HepG2 (cell line): ENCODE results near the gene MLC1. TPM values are rescaled to one million over a fixed set of nuclear protein-coding genes. Genes with fewer than 3 reads are reported as not detected.

Experiments
- ATAC-seq: fragments of 200-7000 bp; cut with Tn5 transposase; 3 replicates; pipeline ENCODE4 v1.9.1; 2020; ENCODE audit warnings: mild to moderate bottlenecking, moderate library complexity
- BruUV-seq: library from RNA; stranded (reverse); fragments of 400-500 nt; replicated peaks from 2 replicates; lab custom pipeline; 2021; lab: Mats Ljungman, UMichigan
- CTCF ChIA-PET: fragments of 300-600 bp; formaldehyde crosslinking; extraction: SDS; loops from one replicate; lab custom pipeline; 2021; ENCODE audit warnings: low total read pairs, inconsistent platforms, low intra/inter-chr PET ratio; lab: Yijun Ruan, JAX
- POLR2A ChIA-PET: fragments of 350-600 bp; sonication (Branson Sonifier 250); formaldehyde crosslinking; loops from one replicate; lab custom pipeline; 2020; ENCODE audit warnings: antibody characterized with exemption, inconsistent platforms; lab: Yijun Ruan, JAX
- DNase-seq: peaks from one replicate; pipeline ENCODE4 v3.0.0-alpha.2; 2015; ENCODE audit warnings: low spot score
- FAIRE-seq: peaks from 3 replicates; lab custom pipeline; 2011; peaks lifted over from hg19 to GRCh38; lab: Jason Lieb, UNC
- H2AFZ ChIP-seq: one replicate; pipeline ENCODE4 v1.6.1; 2011; ENCODE audit warnings: low read length, inconsistent platforms
- H3K27ac ChIP-seq: fragments of 300-600 bp; 3 replicates; pipeline ENCODE4 v1.8.0; 2011; ENCODE audit warnings: mixed run types, mild to moderate bottlenecking, mixed read lengths, low read length, inconsistent platforms; ENCODE audit not compliant: insufficient read depth; ENCODE audit errors: extremely low read length
- H3K27me3 ChIP-seq, 2 experiments: fragments of 200-600 bp in 1 of 2; 2 replicates in 1 of 2; 3 replicates in 1 of 2; pipeline versions ENCODE4 v1.6.0 to v1.8.0; 2011; ENCODE audit warnings: low read length in 2 of 2, mild to moderate bottlenecking in 2 of 2, moderate library complexity in 2 of 2, inconsistent platforms in 1 of 2; ENCODE audit not compliant: insufficient read depth in 2 of 2, control insufficient read depth in 1 of 2
- H3K36me3 ChIP-seq, 2 experiments: fragments of 200-600 bp in 1 of 2; replicated peaks in 1 of 2; 2 replicates in 1 of 2; 3 replicates in 1 of 2; pipeline versions ENCODE4 v1.5.1 to v1.8.0; 2011; ENCODE audit warnings: low read length in 2 of 2, inconsistent platforms in 1 of 2; ENCODE audit not compliant: insufficient read depth in 2 of 2, control insufficient read depth in 1 of 2
- H3K4me1 ChIP-seq: 2 replicates; pipeline ENCODE4 v1.5.1; 2012; ENCODE audit warnings: low read length, inconsistent platforms; ENCODE audit not compliant: insufficient read depth
- H3K4me2 ChIP-seq: 2 replicates; pipeline ENCODE4 v1.6.0; 2011; ENCODE audit warnings: low read depth, low read length, inconsistent platforms
- H3K4me3 ChIP-seq, 3 experiments: fragments of 200-600 bp in 1 of 3; sonication (generic), shearing (Covaris generic) in 1 of 3; replicated peaks in 1 of 3; 2 replicates each; pipeline ENCODE4 v1.5.1; 2011 to 2016; ENCODE audit warnings: low read length in 3 of 3, inconsistent platforms in 2 of 3, low read depth in 2 of 3, mild to moderate bottlenecking in 2 of 3, control low read depth in 1 of 3, mixed read lengths in 1 of 3; ENCODE audit not compliant: insufficient read depth in 1 of 3
- H3K79me2 ChIP-seq: one replicate; pipeline ENCODE4 v1.6.1; 2011; ENCODE audit warnings: low read length, inconsistent platforms; ENCODE audit not compliant: insufficient read depth
- H3K9ac ChIP-seq: 2 replicates; pipeline ENCODE4 v1.6.0; 2011; ENCODE audit warnings: mild to moderate bottlenecking, low read depth, low read length, inconsistent platforms; ENCODE audit not compliant: insufficient read depth
- H3K9me3 ChIP-seq: 2 replicates; pipeline ENCODE4 v1.5.1; 2012; ENCODE audit warnings: mild to moderate bottlenecking, low read length
- H4K20me1 ChIP-seq: 2 replicates; pipeline ENCODE4 v1.6.0; 2011; ENCODE audit warnings: inconsistent platforms, mild to moderate bottlenecking, low read length, moderate library complexity; ENCODE audit not compliant: insufficient read depth
- ETS1 ChIP-seq: sonication (generic); formaldehyde crosslinking; IDR thresholded peaks from 2 replicates; pipeline ENCODE4 v1.4.0; 2020; ENCODE audit warnings: missing genetic modification reagents
- ETV6 ChIP-seq: sonication (generic); formaldehyde crosslinking; conservative IDR thresholded peaks from 2 replicates; pipeline ENCODE4 v1.4.0; 2020; ENCODE audit warnings: missing genetic modification reagents
- FOXA3 ChIP-seq: IDR thresholded peaks from 2 replicates; pipeline ENCODE4 v1.6.1; 2016; ENCODE audit warnings: missing genetic modification reagents, missing compliant biosample characterization
- GLI4 ChIP-seq: sonication (generic); formaldehyde crosslinking; IDR thresholded peaks from 2 replicates; pipeline ENCODE4 v1.5.1; 2020; ENCODE audit warnings: missing genetic modification reagents, mild to moderate bottlenecking, moderate library complexity, borderline replicate concordance
- NFE2 ChIP-seq: sonication (generic); formaldehyde crosslinking; IDR thresholded peaks from 2 replicates; pipeline ENCODE4 v1.4.0; 2020; ENCODE audit warnings: missing genetic modification reagents
- RCOR2 ChIP-seq: IDR thresholded peaks from 2 replicates; pipeline ENCODE4 v1.6.1; 2016; ENCODE audit warnings: missing biosample characterization, missing genetic modification reagents
- RFX3 ChIP-seq: IDR thresholded peaks from 2 replicates; pipeline ENCODE4 v1.6.1; 2016; ENCODE audit warnings: missing biosample characterization, missing genetic modification reagents
- SNAPC2 ChIP-seq: sonication (generic); formaldehyde crosslinking; IDR thresholded peaks from 2 replicates; pipeline ENCODE4 v1.8.1; 2022; ENCODE audit warnings: mild to moderate bottlenecking, missing genetic modification reagents
- SRF ChIP-seq: IDR thresholded peaks from 2 replicates; pipeline ENCODE4 v1.6.1; 2011; ENCODE audit warnings: mild to moderate bottlenecking, low read depth, low read length, moderate library complexity
- TBL1XR1 ChIP-seq: fragments of 150-350 bp; IDR thresholded peaks from 2 replicates; pipeline ENCODE4 v1.6.1; 2014; ENCODE audit warnings: borderline replicate concordance, low read length; ENCODE audit not compliant: partially characterized antibody
- TEAD2 ChIP-seq: sonication (generic); formaldehyde crosslinking; IDR thresholded peaks from 2 replicates; pipeline ENCODE4 v1.9.0; 2021; ENCODE audit warnings: missing genetic modification reagents
- ZBTB21 ChIP-seq: sonication (generic); formaldehyde crosslinking; IDR thresholded peaks from 2 replicates; pipeline ENCODE4 v1.4.0; 2020; ENCODE audit warnings: missing genetic modification reagents
- ZFP36L2 ChIP-seq: sonication (generic); formaldehyde crosslinking; IDR thresholded peaks from 2 replicates; pipeline ENCODE4 v1.4.0; 2020; ENCODE audit warnings: missing genetic modification reagents
- ZNF232 ChIP-seq: sonication (generic); formaldehyde crosslinking; IDR thresholded peaks from 2 replicates; pipeline ENCODE4 v1.4.0; 2020; ENCODE audit warnings: missing genetic modification reagents, borderline replicate concordance
- ZNF414 ChIP-seq: sonication (generic); formaldehyde crosslinking; IDR thresholded peaks from 2 replicates; pipeline ENCODE4 v1.5.0; 2020; ENCODE audit warnings: missing genetic modification reagents
- ZNF446 ChIP-seq: sonication (generic); formaldehyde crosslinking; IDR thresholded peaks from 2 replicates; pipeline ENCODE4 v1.5.0; 2020; ENCODE audit warnings: mild to moderate bottlenecking, missing genetic modification reagents
- ZNF547 ChIP-seq: sonication (generic); formaldehyde crosslinking; IDR thresholded peaks from 2 replicates; pipeline ENCODE4 v1.5.1; 2020; ENCODE audit warnings: mild to moderate bottlenecking, missing genetic modification reagents
- ZNF749 ChIP-seq: sonication (generic); formaldehyde crosslinking; IDR thresholded peaks from 2 replicates; pipeline ENCODE4 v1.8.0; 2022; ENCODE audit warnings: mild to moderate bottlenecking, missing genetic modification reagents, moderate library complexity, borderline replicate concordance
- ZNF839 ChIP-seq: sonication (generic); formaldehyde crosslinking; IDR thresholded peaks from 2 replicates; pipeline ENCODE4 v1.4.0; 2020; ENCODE audit warnings: missing genetic modification reagents, mild to moderate bottlenecking, borderline replicate concordance
- WGBS: methylation state at CpG from one replicate; pipeline ENCODE4 v1.1.6; 2017; ENCODE audit warnings: low lambda C conversion rate; 5-methylcytosine and 5-hydroxymethylcytosine counted together
- in situ Hi-C: cut with HindIII; loops from 2 replicates; pipeline ENCODE4 v1.10.0; 2017; ENCODE audit warnings: low pct_unique_long_range_greater_than_20kb; ENCODE audit not compliant: extremely low pct_ligation_motif_present
- intact Hi-C: fragments of 100-400 bp; cut with micrococcal nuclease; formaldehyde crosslinking; loops from one replicate; pipeline ENCODE4 v1.10.0; 2022; ENCODE audit not compliant: unreplicated experiment
- polyA plus RNA-seq, 8 experiments: library from polyadenylated mRNA; depleted of rRNA in 3 of 8; stranded (reverse) in 7 of 8; unstranded in 1 of 8; fragments of >200 nt; fragmentation: Illumina TruSeq in 4 of 8; extraction: Trizol in 4 of 8; gene quantifications; 2 replicates each; pipeline versions ENCODE4 v1.2.1 to v1.2.3, GENCODE V29; 2011 to 2016; ENCODE audit warnings: low read depth in 4 of 8, missing spikeins in 1 of 8, mixed read lengths in 1 of 8; ENCODE audit not compliant: insufficient read depth in 1 of 8
- total RNA-seq, 5 experiments: library from RNA; depleted of rRNA; stranded (reverse); fragments of >200 nt; fragmentation: Illumina TruSeq; extraction: Trizol; gene quantifications; 2 replicates each; pipeline ENCODE4 v1.2.3, GENCODE V29; 2016; ENCODE audit warnings: low read depth in 1 of 5
- TF ChIP-seq, protein P1 (sequence below): IDR thresholded peaks from 2 replicates; pipeline ENCODE4 v1.6.1; 2012; ENCODE audit warnings: inconsistent platforms
- TF ChIP-seq, protein P2 (sequence below): sonication (generic); formaldehyde crosslinking; IDR thresholded peaks from 2 replicates; pipeline ENCODE4 v1.8.0; 2022; ENCODE audit warnings: mild to moderate bottlenecking, missing genetic modification reagents; ENCODE audit not compliant: insufficient replicate concordance

Gene MLC1
- total and polyA plus RNA-seq, 2 of the 13 experiments (the other 11 are each of a cell fraction or from before 2014, with no cell fraction given): not detected

GRCh38 chr22:50102946-50103345 is 17.7 kb upstream of the MLC1 start:
- no TSS peak for BruUV-seq
- ATAC-seq (peak; percentile 61; the same call in 2 of the 3 replicates), DNase-seq (peak; percentile 31), FAIRE-seq (no peak)
- Histone ChIP-seq H3K9me3 (no peaks in the 10 kb centered on the region), H3K9ac (no peak overlapping the region), H3K27me3 (peaks cover 3 to 14% of the 10 kb centered on the region in 2 experiments; a peak in 4 of 5 replicates), H3K4me3 (no peak overlapping the region), H3K4me1 (peaks cover 7% of the 10 kb centered on the region; the same call in 1 of the 2 replicates), H3K27ac (no peak overlapping the region), H4K20me1 (no peaks in the 10 kb centered on the region), H3K4me2 (no peak overlapping the region), H2AFZ (no peak overlapping the region), H3K36me3 (no peaks in the 10 kb centered on the region), H3K79me2 (no peaks in the 10 kb centered on the region)
- 29% methylated on average over 9 of the region's 11 CpGs for WGBS
- intact Hi-C loops: loop anchor here (5.0 kb wide), 1 partner anchor 44 kb away; no protein-coding TSS in a partner anchor
- CTCF ChIA-PET: no interaction called here
- in situ Hi-C loops: no loop called here
- POLR2A ChIA-PET: no interaction called here
- TF ChIP-seq ZNF232 (CRISPR knock-in tag): peak; percentile 81; the same call in 1 of the 2 replicates
- TF ChIP-seq TBL1XR1: no peak
- peak; percentile 87; the same call in 1 of the 2 replicates for TF ChIP-seq ZNF749 (CRISPR knock-in tag)
- TF ChIP-seq SRF: no peak
- TF ChIP-seq GLI4 (CRISPR knock-in tag): no peak
- TF ChIP-seq, protein P1, sequence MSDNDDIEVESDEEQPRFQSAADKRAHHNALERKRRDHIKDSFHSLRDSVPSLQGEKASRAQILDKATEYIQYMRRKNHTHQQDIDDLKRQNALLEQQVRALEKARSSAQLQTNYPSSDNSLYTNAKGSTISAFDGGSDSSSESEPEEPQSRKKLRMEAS: peak; percentile 99
- TF ChIP-seq SNAPC2 (CRISPR knock-in tag): no peak
- no peak for TF ChIP-seq ZFP36L2 (CRISPR knock-in tag)
- no peak for TF ChIP-seq RFX3 (CRISPR knock-in tag)
- peak; percentile 71 for TF ChIP-seq FOXA3 (CRISPR knock-in tag)
- no peak for TF ChIP-seq RCOR2
- TF ChIP-seq ZNF446 (CRISPR knock-in tag): no peak
- TF ChIP-seq, protein P2, sequence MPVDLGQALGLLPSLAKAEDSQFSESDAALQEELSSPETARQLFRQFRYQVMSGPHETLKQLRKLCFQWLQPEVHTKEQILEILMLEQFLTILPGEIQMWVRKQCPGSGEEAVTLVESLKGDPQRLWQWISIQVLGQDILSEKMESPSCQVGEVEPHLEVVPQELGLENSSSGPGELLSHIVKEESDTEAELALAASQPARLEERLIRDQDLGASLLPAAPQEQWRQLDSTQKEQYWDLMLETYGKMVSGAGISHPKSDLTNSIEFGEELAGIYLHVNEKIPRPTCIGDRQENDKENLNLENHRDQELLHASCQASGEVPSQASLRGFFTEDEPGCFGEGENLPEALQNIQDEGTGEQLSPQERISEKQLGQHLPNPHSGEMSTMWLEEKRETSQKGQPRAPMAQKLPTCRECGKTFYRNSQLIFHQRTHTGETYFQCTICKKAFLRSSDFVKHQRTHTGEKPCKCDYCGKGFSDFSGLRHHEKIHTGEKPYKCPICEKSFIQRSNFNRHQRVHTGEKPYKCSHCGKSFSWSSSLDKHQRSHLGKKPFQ (CRISPR knock-in tag): peak; percentile 89
- TF ChIP-seq ETS1 (CRISPR knock-in tag): no peak
- TF ChIP-seq ETV6 (CRISPR knock-in tag): no peak
- peak; percentile 81 for TF ChIP-seq TEAD2 (CRISPR knock-in tag)
- no peak for TF ChIP-seq ZBTB21 (CRISPR knock-in tag)
- no peak for TF ChIP-seq ZNF414 (CRISPR knock-in tag)
- no peak for TF ChIP-seq ZNF547 (CRISPR knock-in tag)
- TF ChIP-seq ZNF839: no peak
- TF ChIP-seq NFE2 (CRISPR knock-in tag): no peak
